Activated CD8-positive, alpha-beta memory T cell treated with anti-CD3 and anti-CD28 coated beads, Interleukin-2, amount 10 ng/mL, durations not matched to agents 7 days and 5 days (primary cell): ENCODE data around the gene TLE1. TPM values are rescaled to one million over a fixed set of nuclear protein-coding genes. Genes with fewer than 3 reads are reported as not detected.

ENCODE experiments used
- ATAC-seq: fragments of 150-1000 bp; cut with Tn5 transposase; one replicate; pipeline ENCODE4 v1.10.0; 2021; ENCODE audit warnings: moderate library complexity
- CTCF ChIA-PET: fragments of 350-600 bp; sonication (Branson Sonifier 250); formaldehyde crosslinking; loops from one replicate; lab custom pipeline; 2021; ENCODE audit warnings: antibody characterized with exemption; lab: Charles Lee
- DNase-seq: peaks from one replicate; pipeline ENCODE4 v3.0.0-alpha.2; 2020
- H3K27ac Mint-ChIP-seq: one replicate; pipeline ENCODE4 v1.8.0; 2021; ENCODE audit warnings: mild to moderate bottlenecking, mixed read lengths
- H3K27me3 Mint-ChIP-seq: one replicate; pipeline ENCODE4 v1.8.0; 2021; ENCODE audit warnings: mixed read lengths
- H3K36me3 Mint-ChIP-seq: one replicate; pipeline ENCODE4 v1.8.0; 2021; ENCODE audit warnings: mild to moderate bottlenecking, mixed read lengths
- H3K4me1 Mint-ChIP-seq: one replicate; pipeline ENCODE4 v1.8.0; 2021; ENCODE audit warnings: mixed read lengths
- H3K4me3 Mint-ChIP-seq: one replicate; pipeline ENCODE4 v1.8.0; 2021; ENCODE audit warnings: mild to moderate bottlenecking, moderate library complexity, mixed read lengths
- H3K9me3 Mint-ChIP-seq: one replicate; pipeline ENCODE4 v1.8.0; 2022; ENCODE audit warnings: low read depth, mixed read lengths
- total RNA-seq, 2 experiments: library from RNA; stranded (reverse); gene quantifications; one replicate each; pipeline ENCODE4 v1.2.3, GENCODE V29; 2021

The TLE1 gene
- total RNA-seq, 2 experiments from 2014 or later, result 0.41 to 0.42 TPM

DNA sequence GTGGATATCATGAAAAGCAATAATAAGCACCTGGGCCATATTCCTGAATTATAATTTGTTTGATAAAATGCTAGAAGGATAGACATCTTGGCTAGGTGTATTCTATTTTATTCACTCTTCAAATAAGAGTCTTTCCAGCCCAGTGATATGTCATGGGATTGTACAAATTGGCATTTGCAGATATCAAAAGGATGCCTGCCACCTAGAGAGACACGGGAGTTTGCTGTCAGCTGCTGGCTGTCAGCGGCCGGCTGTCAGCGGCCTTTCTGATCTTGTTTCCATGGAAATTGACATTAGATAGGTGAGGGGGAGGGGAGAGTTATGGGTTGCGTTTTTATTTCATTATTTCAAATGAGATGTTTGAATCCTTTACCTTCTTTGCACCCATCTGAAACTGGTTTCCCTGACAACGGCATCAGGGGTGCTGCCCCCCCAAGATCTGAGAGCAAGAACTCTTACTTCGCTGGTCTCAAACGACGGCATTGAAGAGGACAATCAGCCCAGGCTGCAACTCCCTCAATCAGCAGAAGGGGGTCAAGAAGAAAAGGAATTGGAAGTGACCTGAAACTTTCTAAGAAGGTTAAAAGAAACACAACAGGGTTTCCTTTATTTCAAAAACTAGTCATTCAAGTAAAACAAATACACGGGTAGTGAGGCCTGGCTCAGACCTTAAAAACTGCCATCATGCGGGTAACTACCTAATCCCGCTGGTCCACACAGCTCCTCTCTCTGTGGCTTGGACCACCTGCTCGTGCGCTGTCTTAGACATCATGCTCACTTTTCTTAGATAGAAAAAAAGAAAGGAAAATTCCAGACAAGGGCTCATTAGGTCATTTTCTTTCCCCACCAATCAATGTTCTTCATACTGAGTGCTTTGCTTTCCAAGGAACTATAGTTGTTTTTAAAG is 115.7 kb downstream of the TLE1 start:
- Mint-ChIP-seq H3K4me1 (no peaks in the 10 kb centered on the region), H3K27me3 (no peaks in the 10 kb centered on the region), H3K36me3 (no peaks in the 10 kb centered on the region), H3K27ac (no peak overlapping the region), H3K4me3 (no peak overlapping the region), H3K9me3 (no peaks in the 10 kb centered on the region)
- DNase-seq, result no peak
- CTCF ChIA-PET, result no interaction called here
- no peak for ATAC-seq

DNA sequence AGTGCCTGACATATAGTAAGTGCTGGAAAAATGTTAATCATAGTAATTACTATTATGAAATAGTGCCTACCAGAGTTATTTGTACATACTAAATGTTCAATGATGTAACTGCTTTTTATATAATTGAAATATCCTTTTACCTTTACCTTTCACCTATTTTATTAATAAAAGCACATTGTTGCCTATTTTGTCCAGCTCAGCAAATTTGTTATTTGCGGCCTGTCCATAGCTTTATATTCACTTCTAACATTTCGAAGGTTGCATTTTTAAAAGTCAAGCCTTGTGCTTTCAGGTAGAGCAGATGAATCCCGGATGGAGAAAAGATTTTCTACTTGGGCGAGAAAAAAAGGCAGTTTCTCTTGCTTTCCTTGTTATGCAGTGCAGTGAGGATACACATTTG is 119.3 kb downstream of the TLE1 start:
- CTCF ChIA-PET, result no interaction called here
- no peaks in the 10 kb centered on the region for H3K9me3 Mint-ChIP-seq

DNA sequence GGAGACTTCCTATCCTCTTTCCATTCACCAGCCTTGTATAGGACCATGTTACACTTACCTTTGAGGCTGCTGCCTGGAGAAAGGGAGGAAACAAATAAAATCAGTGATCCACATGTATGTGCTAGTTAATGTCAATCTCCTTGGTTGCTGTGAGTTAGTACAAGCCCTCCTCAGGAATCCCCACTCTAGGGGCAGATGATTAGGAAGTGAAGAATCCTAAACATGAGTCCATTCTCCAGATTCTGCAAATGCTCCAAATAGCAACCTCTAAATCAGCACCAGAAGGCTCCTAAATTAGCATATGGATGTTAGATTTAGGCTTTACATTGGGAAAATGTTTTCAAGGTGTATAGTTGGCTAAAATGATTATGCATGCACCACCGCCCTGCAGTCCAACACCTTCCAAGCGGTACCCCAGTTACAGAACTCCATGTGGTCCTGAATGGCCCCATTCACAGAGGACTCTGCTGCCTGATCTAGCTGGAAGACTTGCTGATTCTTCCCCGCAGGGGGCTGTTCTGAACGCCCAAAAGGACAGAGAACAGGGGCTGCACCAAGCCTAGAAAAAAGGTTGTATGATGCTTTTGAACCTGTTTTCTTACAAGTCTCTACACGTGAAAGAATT is 123.2 kb downstream of the TLE1 start:
- no peaks in the 10 kb centered on the region for H3K27me3 Mint-ChIP-seq
- ATAC-seq (no peak), DNase-seq (no peak)
- no peak overlapping the region for H3K27ac Mint-ChIP-seq
- no peak overlapping the region for H3K4me3 Mint-ChIP-seq
- no peaks in the 10 kb centered on the region for H3K4me1 Mint-ChIP-seq
- CTCF ChIA-PET, result no interaction called here
- no peaks in the 10 kb centered on the region for H3K36me3 Mint-ChIP-seq
- peaks cover 3% of the 10 kb centered on the region for H3K9me3 Mint-ChIP-seq

More for the DNA sequence above, 119.3 kb downstream of the TLE1 start:
- Mint-ChIP-seq H3K27ac (no peak overlapping the region), H3K36me3 (no peaks in the 10 kb centered on the region), H3K4me1 (no peaks in the 10 kb centered on the region), H3K27me3 (no peaks in the 10 kb centered on the region), H3K4me3 (no peak overlapping the region)
- DNase-seq (no peak), ATAC-seq (no peak)

DNA sequence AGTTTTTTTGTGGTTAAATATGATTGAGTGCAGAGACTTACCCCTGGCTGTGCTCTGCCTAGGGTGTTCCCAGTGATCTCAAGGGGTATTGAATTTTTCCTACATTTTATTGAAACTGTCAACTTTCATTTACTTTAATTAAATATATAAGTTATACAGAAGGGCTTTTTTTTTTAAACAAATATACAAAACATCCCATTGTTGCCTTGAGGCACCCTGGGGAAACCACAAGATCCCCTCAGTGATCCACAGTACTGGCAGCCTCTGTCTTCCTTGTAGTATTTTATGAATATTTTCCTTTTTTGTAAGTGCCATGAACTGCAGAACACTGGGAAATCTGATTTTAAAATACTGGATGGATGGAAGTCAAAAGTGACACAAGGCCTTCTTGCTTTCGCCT is 123.7 kb downstream of the TLE1 start:
- CTCF ChIA-PET, result no interaction called here
- H3K4me1 Mint-ChIP-seq, result no peaks in the 10 kb centered on the region
- H3K27me3 Mint-ChIP-seq, result no peaks in the 10 kb centered on the region
- ATAC-seq (no peak), DNase-seq (no peak)
- no peak overlapping the region for H3K27ac Mint-ChIP-seq
- H3K9me3 Mint-ChIP-seq, result peaks cover 3% of the 10 kb centered on the region
- no peaks in the 10 kb centered on the region for H3K36me3 Mint-ChIP-seq
- no peak overlapping the region for H3K4me3 Mint-ChIP-seq

DNA sequence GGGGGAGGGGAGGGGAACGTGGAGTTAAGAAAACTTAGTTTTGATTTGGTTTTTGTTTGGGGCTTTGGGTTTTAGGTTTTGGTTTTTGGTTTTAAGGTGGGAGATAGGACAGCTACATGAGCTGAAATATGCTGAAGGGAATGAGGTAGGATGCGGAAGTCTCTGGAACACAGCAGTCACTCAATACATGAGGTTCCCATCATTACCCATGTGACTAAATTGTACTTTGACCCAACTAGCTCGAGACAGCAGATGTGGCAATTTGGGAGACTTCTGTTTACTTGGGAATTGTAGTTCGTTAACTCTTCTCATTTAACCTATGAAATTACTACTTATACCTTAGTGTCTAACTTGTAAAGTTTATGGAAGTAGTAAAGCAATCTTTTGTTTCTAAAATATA is 124.2 kb downstream of the TLE1 start:
- no peak overlapping the region for H3K27ac Mint-ChIP-seq
- CTCF ChIA-PET, result no interaction called here
- no peaks in the 10 kb centered on the region for H3K36me3 Mint-ChIP-seq
- ATAC-seq (no peak), DNase-seq (no peak)
- no peaks in the 10 kb centered on the region for H3K4me1 Mint-ChIP-seq
- H3K9me3 Mint-ChIP-seq, result peaks cover 3% of the 10 kb centered on the region
- H3K27me3 Mint-ChIP-seq, result no peaks in the 10 kb centered on the region
- no peak overlapping the region for H3K4me3 Mint-ChIP-seq

DNA sequence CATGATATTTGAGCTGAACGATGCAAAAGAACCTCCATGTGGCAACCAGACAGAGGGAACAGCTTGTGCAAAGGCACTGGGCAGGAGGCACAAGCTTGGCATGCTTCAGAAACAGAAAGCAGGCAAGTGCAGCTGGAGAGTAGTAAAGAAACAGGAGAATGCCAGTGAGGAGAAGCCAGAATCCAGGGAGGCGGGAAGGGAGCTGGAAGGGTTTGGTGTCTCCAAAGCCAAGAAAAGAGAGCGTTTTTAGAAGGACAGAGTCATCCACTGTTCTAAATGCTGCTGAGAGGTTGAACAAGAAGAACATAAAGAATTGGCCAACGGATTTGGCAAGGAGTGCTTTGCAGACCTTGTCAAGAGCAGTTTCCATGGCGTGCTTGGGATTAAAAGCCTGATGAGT is 124.7 kb downstream of the TLE1 start:
- Mint-ChIP-seq H3K9me3 (peaks cover 3% of the 10 kb centered on the region), H3K36me3 (no peaks in the 10 kb centered on the region), H3K27ac (no peak overlapping the region), H3K4me1 (no peaks in the 10 kb centered on the region), H3K4me3 (no peak overlapping the region), H3K27me3 (no peaks in the 10 kb centered on the region)
- ATAC-seq (no peak), DNase-seq (no peak)
- CTCF ChIA-PET, result no interaction called here

DNA sequence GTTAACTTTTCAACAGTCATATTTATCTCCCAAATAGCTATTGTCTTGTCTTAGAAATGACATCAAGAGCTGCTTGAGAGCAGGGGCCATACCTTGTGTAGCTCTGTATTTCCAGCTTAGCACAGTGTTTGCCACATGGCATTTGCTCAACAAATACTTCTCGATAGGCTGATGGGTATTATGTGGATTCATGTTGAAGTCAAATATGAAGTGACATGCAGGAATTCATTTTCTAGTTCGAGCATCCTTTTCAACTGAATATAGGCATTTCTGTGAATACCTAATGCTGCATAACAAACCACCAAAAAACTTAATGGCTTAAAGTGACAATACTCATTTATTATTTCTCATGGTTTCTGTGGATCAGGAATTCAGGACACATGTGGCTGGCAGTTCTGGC is 125.6 kb downstream of the TLE1 start:
- CTCF ChIA-PET, result no interaction called here
- Mint-ChIP-seq H3K4me1 (no peaks in the 10 kb centered on the region), H3K27me3 (no peaks in the 10 kb centered on the region), H3K9me3 (peaks cover 3% of the 10 kb centered on the region), H3K4me3 (no peak overlapping the region), H3K27ac (no peak overlapping the region), H3K36me3 (no peaks in the 10 kb centered on the region)
- no peak for ATAC-seq
- DNase-seq, result no peak

DNA sequence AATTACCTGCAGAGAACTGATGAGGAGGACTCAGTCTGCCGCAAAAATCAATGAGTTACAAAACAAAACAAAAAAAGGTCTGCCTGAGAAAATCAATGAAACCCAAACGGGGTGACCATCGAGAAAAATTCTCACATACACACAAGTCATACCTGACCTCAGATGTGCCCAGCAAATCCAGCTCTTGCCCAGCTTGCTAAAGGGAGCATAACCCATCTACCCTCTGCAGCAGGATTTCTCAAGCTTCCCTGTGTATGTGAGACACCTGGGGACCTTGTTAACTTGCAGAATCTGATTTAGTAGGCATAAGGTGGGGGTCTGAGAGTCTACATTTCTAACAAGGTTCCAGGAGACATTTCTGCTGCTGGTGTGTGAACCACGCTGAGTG is 126.3 kb downstream of the TLE1 start:
- peaks cover 3% of the 10 kb centered on the region for H3K9me3 Mint-ChIP-seq
- H3K36me3 Mint-ChIP-seq, result no peaks in the 10 kb centered on the region
- no peaks in the 10 kb centered on the region for H3K4me1 Mint-ChIP-seq
- DNase-seq (no peak), ATAC-seq (no peak)
- CTCF ChIA-PET, result no interaction called here
- no peak overlapping the region for H3K27ac Mint-ChIP-seq
- no peak overlapping the region for H3K4me3 Mint-ChIP-seq
- no peaks in the 10 kb centered on the region for H3K27me3 Mint-ChIP-seq

DNA sequence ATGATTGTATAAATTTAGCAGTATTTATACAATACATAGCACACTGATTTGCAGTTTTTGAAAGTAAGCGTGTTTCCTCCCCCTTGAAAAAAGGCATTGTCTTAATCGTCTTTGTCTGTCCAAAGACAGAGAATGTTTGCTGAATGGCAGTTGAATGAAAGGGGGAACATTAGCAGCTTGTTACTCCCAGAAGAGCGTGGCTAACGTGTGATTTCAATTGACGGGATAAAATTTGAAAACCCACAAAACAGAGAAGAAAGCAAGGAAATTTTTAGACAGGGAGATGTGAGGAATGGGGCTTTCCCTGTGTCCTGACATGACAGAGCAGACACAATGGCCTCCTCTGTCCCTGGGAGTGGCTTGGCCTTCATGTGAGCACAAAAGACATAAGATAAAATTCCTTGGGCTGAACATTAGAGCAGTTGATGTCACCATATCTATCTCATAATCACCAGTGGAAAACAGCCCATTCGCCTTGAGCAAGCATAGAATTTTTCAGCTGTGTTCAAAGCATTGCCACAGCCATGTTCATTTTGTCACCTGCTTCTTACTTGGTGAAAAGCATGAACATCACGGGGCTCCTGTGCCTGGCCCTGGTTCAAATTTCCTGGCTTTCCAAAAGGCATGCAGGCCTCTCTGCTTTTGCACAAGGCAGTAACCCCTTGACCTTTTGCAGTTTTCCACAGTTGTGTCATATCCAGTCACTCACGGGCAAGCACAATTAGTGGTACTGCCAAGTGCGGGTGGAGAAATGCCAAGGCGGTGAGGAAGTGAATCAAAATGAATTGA is 126.9 kb downstream of the TLE1 start:
- Mint-ChIP-seq H3K4me3 (no peak overlapping the region), H3K27me3 (no peaks in the 10 kb centered on the region), H3K9me3 (peaks cover 3% of the 10 kb centered on the region), H3K36me3 (no peaks in the 10 kb centered on the region), H3K27ac (no peak overlapping the region), H3K4me1 (no peaks in the 10 kb centered on the region)
- ATAC-seq, result no peak
- no peak for DNase-seq
- CTCF ChIA-PET, result no interaction called here

DNA sequence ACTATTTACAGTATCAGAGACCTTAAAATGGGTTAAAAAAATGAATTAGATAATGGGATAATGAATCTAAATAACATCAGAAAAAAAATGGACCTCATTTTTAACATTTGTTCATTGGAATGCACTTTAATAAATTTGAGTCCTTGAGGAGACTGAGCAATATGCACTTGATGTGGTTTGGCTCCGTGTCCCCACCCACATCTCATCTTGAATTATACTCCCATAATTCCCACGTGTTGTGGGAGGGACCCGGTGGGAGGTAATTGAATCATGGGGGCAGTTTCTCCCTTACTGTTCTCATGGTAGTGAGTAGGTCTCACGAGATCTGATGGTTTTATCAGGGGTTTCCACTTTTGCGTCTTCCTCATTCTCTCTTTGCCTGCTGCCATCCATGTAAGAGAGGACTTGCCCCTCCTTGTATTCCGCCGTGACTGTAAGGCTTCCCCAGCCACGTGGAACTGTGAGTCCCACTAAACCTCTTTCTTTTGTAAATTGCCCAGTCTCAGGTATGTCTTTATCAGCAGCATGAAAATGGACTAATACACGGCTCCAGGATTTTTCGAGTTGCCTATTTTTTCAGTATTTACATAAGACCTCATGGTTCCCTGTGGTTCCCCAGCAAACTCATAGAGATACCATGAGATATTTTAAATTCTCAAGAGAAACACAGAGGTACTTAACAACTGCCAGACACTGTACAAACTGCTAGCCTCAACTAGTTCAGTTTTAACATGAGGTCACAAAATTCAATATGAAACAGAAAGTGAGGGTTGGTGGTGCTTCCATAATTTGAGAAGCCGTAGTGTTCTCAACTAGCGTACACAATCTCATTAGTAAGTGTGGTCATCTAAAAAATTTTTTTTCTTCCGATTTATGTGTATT is 128.3 kb downstream of the TLE1 start:
- Mint-ChIP-seq H3K9me3 (peaks cover 3% of the 10 kb centered on the region), H3K4me3 (no peak overlapping the region), H3K36me3 (no peaks in the 10 kb centered on the region), H3K27ac (no peak overlapping the region), H3K27me3 (no peaks in the 10 kb centered on the region), H3K4me1 (no peaks in the 10 kb centered on the region)
- ATAC-seq, result no peak
- no peak for DNase-seq
- CTCF ChIA-PET, result no interaction called here

DNA sequence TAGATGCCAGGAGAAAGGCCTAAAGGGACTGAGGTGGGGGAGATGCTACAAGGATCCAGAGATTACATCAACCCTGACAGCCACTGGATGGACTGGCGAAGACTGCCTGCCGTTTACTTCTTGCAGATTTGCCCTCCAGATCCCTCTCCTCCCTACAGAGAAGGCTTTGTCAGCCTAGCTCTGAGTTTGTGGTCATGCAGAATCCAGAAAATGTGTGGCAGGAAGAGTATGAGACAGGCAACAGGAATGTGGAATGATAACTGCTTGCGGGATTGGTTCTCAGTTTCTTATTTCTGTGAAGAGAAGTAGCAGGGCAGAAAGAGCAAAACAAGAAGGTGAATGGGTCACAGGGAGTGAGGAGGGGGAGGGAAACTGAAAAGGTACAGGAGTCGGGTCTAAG is 129.6 kb downstream of the TLE1 start:
- H3K9me3 Mint-ChIP-seq, result peaks cover 3% of the 10 kb centered on the region
- H3K36me3 Mint-ChIP-seq, result no peaks in the 10 kb centered on the region
- no peaks in the 10 kb centered on the region for H3K4me1 Mint-ChIP-seq
- CTCF ChIA-PET, result no interaction called here
- H3K27ac Mint-ChIP-seq, result no peak overlapping the region
- H3K27me3 Mint-ChIP-seq, result no peaks in the 10 kb centered on the region
- DNase-seq (no peak), ATAC-seq (no peak)
- no peak overlapping the region for H3K4me3 Mint-ChIP-seq

DNA sequence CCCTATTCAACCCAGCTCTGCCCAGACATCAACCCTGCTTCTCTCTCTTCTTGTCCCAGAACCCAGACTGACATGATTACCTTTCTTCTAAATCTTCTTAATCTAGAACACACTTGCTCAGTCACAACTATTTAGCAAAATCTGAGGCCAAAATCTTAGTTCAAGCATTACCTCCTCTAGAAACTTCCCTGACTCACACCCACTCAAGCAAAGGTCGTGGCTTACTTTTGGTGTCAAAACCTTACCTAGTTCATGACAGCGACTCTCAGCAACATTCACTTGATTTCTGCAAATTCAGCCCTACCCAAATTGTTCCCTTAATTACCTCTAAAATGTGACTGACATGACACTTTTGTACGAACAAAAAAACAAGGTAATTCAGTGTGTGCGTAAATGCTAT is 130.2 kb downstream of the TLE1 start:
- H3K9me3 Mint-ChIP-seq, result peaks cover 2% of the 10 kb centered on the region
- no peaks in the 10 kb centered on the region for H3K4me1 Mint-ChIP-seq
- no peaks in the 10 kb centered on the region for H3K27me3 Mint-ChIP-seq
- H3K27ac Mint-ChIP-seq, result no peak overlapping the region
- no peak for DNase-seq
- no peaks in the 10 kb centered on the region for H3K36me3 Mint-ChIP-seq
- ATAC-seq, result no peak
- H3K4me3 Mint-ChIP-seq, result no peak overlapping the region
- CTCF ChIA-PET, result no interaction called here
